NCI-H1436 treated with DMSO at 0.1 percent for 48 hours (cell line): ENCODE results near the gene POU2F1.
A peak's percentile ranks its signal among the peaks of the same experiment; 100 is the strongest.

ENCODE experiments used
- DNase-seq: peaks from one replicate; lab custom pipeline; 2025; lab: John Stamatoyannopoulos, UW

Gene POU2F1

GRCh38 chr1:167423684-167424619 lies 203.3 kb downstream of the POU2F1 start:
- no peak for DNase-seq

- DNase-seq = no peak
These were observed 204.8 kb downstream of the POU2F1 start for GRCh38 chr1:167425482-167425881.

DNA sequence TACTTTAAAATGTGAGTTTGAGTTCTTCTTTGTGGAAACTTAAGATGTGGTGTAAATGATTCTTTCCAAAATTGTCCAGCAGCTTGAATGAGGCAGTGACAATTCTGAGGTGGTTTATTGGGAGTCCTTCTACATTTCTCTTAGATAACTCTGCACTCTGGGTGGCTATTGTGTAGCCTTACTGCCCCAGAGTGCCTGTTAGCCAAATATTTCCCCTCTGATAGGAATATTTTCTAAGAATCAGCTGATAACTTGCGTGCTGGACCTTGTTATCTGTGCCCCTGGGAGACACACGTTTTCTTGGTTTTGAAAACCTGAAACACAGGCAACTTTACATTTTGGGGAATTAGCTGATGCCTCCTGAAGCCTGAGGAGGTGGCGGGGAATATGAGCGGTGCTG lies 206.0 kb downstream of the POU2F1 start:
- no peak for DNase-seq

- DNase-seq = no peak
These were observed 207.2 kb downstream of the POU2F1 start for GRCh38 chr1:167427848-167428247.

GRCh38 chr1:167428395-167428794 lies 207.7 kb downstream of the POU2F1 start:
- no peak for DNase-seq

DNA sequence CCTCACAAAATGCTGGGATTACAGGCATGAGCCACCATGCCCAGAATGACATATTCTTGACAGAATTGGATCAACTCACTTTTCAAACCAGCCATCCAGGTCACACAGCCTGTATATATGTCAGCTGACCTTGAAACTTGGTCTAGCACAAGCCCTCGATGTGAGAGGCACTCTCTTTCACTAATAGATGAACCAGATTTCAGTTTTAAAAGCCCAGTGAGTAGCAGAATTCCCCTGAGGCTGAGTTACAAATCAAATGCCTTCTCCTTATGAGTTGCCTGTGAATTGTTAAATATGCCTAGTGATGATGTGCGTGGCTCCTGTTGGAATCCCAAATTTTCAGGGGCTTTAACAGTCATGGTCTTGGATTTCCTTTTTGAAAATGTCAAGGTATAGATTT lies 208.9 kb downstream of the POU2F1 start:
- DNase-seq = no peak

GRCh38 chr1:167430134-167430848 lies 209.6 kb downstream of the POU2F1 start:
- DNase-seq = no peak

DNA sequence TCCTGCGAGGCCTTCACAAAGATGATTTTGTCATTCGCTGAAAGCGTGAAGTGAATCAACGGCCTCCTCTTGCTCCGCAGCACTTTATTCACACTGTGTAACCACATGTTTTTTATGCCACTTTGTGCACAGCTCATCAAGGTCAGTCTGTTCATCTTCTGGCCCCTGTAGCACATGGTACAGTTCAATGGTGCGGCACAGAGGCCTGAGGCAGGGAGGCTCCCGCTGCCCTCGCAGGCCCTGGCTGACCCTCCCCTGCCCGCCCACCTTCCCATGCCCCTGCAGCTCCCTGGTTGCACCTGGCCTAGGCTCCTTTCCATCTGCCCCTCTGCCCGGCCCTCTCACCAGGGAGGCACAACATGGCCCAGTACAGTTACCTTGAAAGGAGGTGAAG lies 210.2 kb downstream of the POU2F1 start:
- no peak for DNase-seq

DNA sequence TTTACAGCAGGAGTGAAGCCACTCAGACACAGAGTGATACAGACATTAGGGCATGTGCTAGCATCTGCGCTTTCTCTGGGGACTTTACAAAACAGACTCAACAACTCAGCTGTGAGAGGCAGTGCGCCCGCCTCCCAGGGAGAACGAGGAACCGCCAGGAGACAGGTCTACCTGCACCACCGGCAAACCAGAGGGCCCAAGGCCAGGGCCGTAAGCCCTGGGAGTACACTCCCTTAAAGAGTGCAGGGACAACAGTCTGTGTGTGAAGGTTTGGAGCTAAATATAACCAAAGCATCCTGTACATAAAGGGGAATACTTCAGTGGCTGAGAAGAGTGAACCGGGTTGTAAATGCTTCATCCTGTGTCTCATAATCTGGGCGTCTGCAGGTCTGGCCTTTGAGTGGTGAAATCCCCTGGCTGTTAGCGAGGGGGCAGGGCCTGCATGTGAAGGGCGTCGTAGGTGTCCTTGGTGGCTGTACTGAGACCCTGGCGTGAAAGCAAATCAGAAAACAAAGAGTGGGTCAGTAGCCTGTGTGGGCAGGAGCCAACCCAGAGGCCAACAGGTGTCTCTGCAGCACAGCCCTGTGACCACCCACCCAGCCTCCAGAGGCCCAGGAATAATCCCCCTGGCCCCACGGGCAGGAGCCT lies 210.7 kb downstream of the POU2F1 start:
- DNase-seq = no peak

- no peak for DNase-seq
These were observed 211.4 kb downstream of the POU2F1 start for GRCh38 chr1:167431909-167432650.

- no peak for DNase-seq
These were observed 212.1 kb downstream of the POU2F1 start for GRCh38 chr1:167432780-167433179.

DNA sequence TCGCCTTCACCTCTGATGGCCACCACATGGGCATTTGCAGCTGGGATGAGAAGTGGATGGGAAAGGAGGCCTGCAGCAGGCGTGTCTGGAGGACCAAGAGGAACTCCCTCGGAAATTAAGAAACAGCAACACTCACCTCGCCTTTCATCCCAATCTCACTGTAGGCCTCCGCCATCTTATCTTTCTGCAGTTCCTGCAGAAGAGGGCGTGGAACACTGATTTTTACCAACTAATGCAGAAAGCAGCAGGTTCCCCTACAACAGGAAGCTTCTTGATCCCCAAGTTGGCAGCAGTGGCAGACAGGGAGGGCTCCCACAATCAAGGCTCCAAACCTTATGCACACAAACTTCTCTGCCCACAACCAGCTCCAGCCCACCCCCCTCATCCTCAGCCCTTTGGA lies 213.2 kb downstream of the POU2F1 start:
- DNase-seq = no peak

DNA sequence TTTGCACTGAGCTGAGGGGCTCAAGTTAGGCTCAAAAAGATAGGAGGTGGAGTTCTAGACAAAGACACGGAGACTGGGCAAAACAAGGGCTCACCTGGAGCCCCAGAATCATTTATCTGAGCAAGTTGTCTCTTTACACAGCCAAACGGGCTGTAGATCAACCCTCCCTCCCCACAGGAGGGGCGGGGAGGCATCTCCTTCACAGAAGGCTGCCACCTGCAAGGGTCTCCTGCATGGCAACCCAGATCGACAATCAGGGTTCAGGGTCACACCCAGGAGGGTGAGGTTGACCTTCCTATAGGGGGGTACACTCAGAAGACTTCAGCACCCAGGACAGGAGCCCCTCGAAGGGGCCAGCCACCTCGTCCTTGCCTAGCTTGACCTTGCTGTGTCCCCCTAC lies 213.6 kb downstream of the POU2F1 start:
- DNase-seq = no peak

GRCh38 chr1:167435484-167435883 lies 214.8 kb downstream of the POU2F1 start:
- DNase-seq = no peak

DNA sequence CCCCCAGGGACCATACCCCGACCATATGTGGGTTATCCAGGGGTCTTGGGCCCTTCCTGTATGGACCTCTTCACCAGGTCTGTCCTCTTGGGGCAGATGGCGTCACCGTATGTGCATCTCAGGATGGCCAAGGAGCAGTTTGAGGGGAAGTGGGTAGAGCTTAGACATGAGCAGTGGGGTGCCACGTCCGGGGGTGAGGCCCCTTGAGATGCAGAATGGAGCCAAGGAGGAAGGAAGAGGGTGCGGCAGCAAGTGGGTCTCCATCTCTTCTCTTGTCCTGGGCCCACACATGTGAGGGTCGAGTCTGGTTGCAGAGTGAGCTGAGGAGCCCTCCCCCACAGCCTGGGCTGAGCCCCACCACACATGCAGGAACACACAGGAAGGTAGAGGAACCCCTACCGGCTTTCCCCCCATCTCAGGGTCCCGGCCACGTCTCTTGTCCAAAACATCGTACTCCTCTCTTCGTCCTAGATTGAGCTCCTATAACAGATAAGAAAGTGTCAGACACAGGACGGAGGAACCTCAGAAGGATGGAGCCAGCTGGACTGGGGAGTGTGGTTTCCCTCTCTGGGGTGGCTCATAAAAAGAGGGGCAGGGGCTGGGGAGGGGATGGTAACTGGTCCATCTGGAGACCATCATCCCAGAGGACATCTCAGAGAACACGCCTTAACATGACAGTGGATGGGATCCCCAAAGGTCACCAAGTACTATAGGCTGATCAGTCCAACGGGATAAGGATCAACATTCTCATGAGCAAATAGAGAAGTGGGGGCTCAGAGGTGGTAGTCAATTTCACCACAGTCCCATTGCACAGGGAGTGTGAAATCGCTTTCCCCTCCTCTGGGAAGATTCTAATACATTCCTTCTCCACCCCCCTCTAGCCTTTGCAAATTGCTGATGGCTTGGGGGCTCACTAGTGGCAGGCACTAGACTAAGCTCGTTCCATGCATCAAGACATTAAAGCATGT lies 217.8 kb downstream of the POU2F1 start:
- no peak for DNase-seq

GRCh38 chr1:167439301-167439988 lies 218.8 kb downstream of the POU2F1 start:
- DNase-seq = no peak

- no peak for DNase-seq
These were observed 219.7 kb downstream of the POU2F1 start for GRCh38 chr1:167440345-167440744.

- no peak for DNase-seq
These were observed 220.1 kb downstream of the POU2F1 start for GRCh38 chr1:167440776-167441175.

GRCh38 chr1:167441222-167441621 lies 220.5 kb downstream of the POU2F1 start:
- no peak for DNase-seq

DNA sequence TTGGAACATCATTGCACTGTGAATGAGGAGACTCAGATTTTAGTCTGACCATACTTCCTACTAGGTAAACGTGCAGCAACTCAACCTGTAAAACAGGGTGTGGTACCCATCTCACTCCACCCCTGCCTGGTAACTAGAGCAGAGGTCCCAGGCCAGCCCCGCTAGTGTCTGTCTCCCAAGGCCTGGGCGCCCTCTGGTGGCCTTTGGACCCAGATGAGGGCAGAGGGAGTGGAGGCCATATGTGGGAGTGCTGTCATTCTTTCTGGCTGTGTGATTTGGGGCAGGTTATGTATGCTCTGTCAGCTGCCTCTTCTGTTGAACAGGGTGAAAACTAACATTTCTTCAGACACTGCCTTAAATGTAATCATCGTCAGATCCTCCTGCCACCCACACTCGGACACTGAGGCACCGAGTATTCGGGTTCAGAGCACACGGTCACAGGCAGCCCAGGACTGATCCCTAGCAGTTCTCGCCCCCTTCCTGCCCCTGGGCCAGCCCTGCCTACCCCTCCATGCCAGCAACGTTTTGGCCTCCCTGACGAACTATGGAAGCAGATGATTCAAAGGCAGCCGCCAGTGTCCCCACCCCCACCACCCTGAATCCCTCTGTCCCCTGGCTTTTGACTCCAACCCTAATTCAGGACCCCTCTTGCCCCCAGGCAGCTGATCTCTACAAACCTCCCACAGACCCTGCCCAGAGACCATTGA lies 221.6 kb downstream of the POU2F1 start:
- peak; percentile 9 for DNase-seq
